Measurements from ENCODE around the gene TOPBP1.

The TOPBP1 gene

DNA sequence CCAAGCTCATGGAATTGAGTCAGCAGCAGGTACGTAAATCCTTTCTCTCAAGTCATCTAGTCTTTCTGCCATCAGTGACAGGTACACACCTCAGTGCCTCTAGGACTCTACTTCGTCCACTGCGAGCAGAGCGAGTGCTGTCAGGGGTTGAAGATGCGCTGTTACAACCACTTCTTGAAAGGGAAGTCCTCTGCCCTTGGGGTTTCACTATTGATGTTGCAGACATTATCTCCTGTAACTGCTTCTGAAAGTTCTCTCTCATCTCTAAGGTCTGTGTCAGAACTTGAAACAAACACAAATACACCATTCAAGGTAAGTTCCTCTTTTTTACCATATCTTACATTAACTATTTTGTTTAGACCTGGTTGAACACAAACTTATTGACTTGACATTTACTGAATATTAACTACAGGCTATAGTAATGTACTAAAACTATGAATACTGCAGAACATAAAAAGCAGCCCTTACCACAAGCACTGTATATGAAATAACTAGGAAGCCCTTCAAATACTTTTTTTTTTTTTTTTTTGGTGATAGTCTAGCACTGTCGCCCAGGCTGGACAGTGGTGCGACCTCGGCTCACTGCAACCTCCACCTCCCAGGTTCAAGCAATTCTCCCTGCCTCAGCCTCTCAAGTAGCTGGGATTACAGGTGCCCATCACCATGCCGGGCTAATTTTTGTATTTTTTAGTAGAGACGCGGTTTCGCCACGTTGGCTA is 41.5 kb downstream of the TOPBP1 start:
- FAIRE-seq (peak; percentile 99), DNase-seq (ENCODE audit: extremely low spot score, insufficient read length, low read depth) (peak; percentile 43)

DNA sequence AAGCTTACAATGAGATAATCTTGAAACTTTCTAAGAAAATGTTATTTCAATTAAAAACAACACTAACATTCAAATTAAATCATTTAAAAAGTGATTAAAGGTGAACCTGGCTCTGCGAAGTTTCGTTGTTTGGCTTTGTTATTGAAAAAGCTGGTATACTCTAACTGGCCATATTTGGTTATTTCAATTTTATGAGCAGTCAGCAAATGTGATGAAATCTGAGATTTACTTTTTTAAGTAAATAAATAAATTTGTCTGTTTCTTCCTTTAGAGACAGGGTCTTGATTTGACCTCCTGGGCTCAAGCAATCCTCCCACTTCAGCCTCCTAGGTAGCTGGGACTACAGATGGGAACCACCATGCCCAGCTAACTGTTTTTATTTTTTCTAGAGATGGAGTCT is 50.2 kb downstream of the TOPBP1 start:
- FAIRE-seq (no peak), DNase-seq (ENCODE audit: extremely low spot score, insufficient read length, low read depth) (no peak)

DNA sequence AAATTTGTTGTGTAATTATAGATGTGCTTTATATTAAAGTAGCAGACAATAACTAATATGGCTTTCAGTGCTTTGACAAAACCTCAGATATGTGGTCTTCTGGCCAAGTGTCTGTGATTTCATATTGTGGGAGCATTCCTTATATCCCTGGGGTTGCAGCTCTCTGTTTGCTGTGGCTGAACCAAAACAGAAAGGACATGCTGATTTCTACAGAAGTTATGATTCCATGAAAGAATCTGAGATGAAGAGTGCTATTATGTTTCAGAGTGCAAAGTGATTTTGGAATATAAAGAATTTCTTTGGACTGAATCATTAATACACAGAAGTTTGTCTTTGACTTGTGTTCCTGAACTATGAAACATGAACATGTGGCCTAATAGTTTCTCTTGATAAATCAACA is 51.7 kb downstream of the TOPBP1 start:
- no peak for DNase-seq (ENCODE audit: extremely low spot score, insufficient read length, low read depth)
- no peak for FAIRE-seq

DNA sequence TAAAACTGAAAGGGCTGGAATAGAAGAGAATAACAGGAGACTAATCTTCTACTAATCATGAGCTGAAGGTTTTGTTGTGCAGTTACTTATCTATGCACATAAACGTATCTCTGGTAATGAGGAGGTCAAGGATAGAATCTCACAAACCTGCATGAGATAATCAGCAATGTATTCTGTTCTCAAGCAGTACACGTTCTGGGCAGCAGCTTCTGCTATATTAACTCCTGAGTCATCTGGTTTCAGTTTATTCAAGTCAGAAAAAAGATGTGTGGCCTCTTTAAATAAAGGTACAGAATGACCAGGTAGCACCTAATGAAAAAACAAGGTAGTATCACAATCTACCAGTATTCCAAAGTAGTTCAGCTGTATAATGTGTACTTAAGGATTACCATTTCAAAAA is 53.4 kb downstream of the TOPBP1 start:
- FAIRE-seq (no peak), DNase-seq (ENCODE audit: extremely low spot score, insufficient read length, low read depth) (no peak)

DNA sequence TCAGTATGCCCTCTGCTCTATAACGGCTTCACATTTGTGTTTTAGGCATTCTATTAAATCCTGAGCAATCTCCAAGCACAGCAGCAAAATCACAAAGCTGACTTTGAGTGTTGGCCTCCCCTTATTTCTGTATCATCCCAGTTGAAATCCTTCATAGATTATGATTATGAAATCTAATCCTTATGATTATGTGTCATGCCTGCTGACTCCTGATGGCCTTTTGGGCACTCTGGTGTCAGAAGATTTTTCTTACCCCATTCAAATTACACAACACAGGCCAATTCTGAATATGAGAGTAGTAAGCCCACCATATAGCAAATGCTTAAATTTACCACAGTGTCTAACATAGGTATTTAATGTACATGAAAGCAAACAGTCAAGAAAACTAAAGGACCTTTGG is 53.9 kb downstream of the TOPBP1 start:
- FAIRE-seq (peak; percentile 52), DNase-seq (ENCODE audit: extremely low spot score, insufficient read length, low read depth) (no peak)

DNA sequence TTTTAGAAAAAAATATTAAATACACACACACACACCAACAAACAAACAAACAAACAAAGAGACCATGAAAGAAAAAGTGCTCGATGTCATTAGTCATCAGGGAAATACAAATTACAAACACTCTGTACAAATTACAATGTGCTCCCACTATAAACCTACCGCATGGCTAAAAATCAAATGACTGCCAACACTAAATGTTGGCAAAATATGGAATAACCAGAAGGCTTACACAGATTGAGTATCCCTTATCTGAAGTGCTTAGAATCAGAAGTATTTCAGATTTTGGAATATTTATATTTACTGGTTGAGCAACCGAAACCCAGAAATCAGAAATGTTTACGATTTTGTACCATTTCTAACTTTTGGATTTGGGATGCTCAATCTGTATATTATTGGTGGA is 54.8 kb downstream of the TOPBP1 start:
- FAIRE-seq = no peak
- no peak for DNase-seq (ENCODE audit: extremely low spot score, insufficient read length, low read depth)

DNA sequence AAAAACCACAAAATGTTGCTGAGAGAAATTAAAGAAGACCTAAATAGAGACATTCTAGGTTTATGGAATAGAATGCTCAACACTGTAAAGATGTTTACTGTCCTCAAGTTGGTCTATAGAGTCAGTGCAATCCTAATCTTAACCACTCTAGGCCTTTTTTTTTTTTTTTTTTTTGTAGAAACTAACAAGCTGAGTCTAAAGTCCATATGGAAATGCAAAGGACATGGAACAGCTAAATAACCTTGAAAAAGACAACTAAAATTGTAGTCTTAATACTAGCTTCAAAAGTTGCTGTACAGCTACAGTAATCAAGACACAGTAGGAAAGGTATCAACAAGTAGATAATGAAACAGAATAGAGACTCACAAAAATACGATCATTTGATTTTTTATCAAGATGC is 55.4 kb downstream of the TOPBP1 start:
- DNase-seq (ENCODE audit: extremely low spot score, insufficient read length, low read depth) (no peak), FAIRE-seq (no peak)

DNA sequence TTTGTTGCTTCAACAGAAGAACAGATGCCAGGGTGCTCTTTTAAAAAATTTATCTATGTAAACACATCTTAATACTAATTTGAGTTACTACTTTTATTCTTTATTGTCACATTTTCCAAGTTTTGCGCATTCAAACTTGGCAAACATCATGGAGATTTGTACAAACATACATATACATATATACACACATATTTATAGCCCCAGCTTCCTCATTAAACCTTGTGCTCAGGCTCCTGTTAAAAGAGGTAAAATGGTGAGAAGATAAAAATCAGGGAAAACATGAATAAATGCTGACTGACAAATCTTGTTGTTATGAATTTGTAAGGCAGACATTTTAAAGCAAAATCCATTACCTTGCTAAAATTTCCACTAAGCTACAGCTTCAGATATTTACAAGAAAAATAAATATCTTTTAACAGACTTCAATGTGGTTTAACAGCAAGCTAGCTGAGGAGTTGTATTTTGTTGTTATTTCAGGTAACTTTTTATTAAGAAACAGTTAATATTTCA is 61.1 kb downstream of the TOPBP1 start:
- DNase-seq (ENCODE audit: extremely low spot score, insufficient read length, low read depth) = no peak
- FAIRE-seq = no peak

DNA sequence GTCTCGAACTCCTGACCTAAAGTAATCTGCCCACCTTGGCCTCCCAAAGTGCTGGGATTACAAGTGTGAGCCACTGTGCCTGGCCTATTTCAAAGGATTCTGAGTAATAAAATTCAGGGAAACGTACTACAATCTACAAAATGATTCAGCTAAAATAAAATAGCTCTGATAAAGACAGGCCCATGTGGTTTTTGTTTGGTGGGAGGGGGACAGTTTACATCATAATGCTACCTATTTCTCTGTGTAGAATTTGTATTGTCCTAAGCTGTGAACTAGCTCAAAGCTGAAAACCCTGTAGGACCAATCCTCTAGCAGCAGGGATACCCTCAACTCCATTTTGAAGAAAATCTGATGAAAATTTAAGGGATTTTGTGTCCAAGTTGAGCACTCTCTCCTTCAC is 62.5 kb downstream of the TOPBP1 start:
- DNase-seq (ENCODE audit: extremely low spot score, insufficient read length, low read depth) = no peak
- no peak for FAIRE-seq

DNA sequence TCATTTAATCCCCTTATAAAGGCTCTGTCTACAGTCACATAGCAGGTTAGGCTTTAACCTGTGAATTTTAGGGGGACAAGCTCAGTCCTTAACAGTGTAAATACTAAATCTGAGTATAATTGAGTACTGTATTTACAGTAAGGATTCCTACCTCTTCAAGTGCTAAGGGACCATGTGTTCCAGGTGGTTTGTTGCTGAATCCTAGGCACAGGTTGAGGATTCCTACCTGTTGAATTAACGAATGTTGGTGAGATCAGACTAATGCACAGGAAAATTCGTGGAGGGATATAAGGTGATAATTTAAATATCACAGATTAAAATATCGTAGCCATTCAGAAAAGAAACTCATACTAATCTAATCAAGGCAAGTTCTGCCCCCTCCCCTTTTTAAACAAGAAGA is 63.3 kb downstream of the TOPBP1 start:
- no peak for DNase-seq (ENCODE audit: extremely low spot score, insufficient read length, low read depth)
- FAIRE-seq = no peak

DNA sequence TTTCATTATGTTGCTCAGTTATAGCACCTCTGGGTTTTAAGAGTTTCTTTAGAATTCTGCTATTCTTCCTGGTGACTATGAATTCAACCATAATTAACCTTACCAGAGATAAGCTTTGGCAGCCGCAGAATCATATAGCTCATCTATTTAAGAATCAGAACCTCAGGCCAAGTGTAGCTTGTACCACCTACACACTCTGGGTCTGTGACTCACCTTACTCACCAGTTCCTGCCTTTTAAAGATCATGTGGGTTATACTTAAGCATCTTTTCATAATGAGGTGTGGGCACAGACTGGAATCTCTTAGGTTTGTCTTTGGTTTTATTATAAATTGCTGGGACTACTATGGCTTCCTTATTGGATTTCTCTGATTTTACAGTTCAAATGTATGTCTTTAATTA is 66.4 kb downstream of the TOPBP1 start:
- FAIRE-seq (no peak), DNase-seq (ENCODE audit: extremely low spot score, insufficient read length, low read depth) (no peak)

DNA sequence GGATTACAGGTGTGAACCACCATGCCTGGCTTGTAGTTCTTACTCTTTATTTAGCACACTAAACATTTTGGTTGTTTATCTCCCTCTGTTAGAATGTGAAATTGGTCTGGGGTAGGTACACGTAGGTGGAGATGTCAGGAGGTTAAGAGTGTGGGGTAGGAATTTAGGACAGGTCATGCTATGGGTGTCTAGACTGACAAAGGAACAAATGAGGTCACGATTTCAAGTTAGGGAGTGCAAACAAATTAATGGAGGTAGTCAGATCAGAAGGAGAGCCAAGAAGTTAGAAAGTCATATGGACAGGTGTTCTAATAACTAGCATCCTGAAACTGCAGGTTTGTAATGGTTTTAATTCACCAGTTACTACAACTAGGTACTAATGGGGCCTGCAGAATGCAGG is 68.5 kb downstream of the TOPBP1 start:
- FAIRE-seq (no peak), DNase-seq (ENCODE audit: extremely low spot score, insufficient read length, low read depth) (no peak)

DNA sequence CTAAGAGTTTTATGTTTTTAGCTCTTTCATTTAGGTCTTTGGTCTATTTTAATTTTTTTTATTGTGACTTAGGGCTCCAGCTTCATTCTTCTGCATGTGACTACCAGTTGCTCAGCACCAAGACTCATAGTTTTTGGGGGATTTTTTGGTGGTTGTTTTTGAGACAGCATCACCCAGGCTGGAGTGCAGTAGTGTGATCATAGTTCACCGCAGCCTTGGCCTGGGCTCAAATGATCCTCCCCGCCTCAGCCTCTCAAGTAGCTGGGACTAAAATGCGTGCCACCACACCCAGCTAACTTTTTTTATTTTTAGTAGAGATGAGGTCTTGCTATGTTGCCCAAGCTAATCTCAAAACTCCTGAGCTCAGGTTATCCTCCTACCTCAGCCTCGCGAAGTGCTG is 68.9 kb downstream of the TOPBP1 start:
- DNase-seq (ENCODE audit: extremely low spot score, insufficient read length, low read depth) (no peak), FAIRE-seq (no peak)

DNA sequence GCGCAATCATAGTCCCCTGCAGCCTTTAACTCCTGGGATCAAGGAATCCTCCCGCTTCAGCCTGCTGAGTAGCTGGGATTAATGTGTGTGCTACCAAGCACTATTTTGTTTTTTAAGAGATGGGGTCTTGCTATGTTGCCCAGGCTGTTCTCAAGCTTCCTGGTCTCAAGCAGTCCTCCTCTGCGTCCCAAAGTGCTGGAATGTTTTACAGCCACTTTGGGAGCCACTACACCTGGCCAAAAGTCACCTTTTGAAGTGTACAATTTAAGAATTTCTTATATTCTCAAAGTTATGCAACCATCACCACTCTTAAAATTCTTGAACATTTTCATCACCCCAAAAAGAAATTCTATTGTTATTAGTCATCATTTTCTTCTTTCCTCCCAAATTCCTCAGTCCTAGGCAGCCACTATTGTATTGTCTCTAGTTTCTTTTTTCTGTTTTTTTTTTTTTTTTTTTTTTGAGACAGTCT is 70.4 kb downstream of the TOPBP1 start:
- no peak for FAIRE-seq
- DNase-seq (ENCODE audit: extremely low spot score, insufficient read length, low read depth) = no peak

DNA sequence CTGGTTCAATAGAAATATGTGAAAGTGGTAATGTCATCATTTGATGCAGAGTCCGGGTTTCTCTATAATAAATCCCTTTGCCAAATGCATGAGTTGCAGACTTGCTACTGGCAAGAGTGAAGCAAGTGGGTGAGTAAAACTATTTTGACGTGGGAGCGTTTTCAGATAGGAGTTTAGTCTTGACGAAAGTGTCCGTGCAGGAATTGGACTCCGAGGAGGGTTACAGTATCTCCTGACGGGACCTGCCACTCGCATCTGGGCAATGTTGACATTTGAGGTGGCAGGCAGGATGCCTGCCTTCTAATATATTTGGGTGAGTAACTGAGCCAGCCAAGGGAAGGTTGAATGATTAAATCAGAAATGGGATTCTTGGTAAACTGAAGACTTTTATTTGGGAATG is 72.2 kb downstream of the TOPBP1 start:
- FAIRE-seq = no peak
- no peak for DNase-seq (ENCODE audit: extremely low spot score, insufficient read length, low read depth)

DNA sequence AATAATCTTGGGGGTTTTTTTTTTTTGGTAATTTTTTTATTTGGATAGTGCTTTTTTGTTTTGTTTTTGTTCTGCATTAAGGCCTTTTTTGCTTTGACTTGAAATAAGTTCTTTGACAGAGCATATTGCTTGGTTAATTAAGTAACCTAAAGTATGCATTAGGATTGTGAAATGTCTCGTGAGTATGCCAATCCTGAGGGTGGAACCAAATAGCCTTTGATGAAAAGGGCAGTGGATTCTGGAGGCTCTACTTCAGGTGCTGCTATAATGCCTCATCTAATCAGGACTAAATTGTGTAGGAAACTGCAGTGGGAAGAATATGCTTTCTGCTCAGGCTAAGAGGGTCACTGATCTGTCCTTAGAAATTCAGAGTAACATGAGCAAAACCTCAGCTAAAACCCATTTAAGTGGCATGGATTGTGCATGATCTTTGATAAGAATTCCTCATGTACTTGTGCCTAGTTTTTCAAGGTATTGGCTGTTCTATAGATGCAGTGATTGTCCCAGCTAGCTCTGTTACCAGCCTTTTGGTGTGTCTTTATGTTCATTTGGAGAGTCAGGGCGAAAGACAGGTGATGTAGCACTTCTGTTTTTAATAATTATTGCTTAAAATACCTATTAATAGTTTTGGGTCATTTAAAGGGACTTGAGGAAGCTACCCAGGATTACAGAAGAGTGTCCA is 72.8 kb downstream of the TOPBP1 start:
- DNase-seq (ENCODE audit: extremely low spot score, insufficient read length, low read depth) = no peak
- peak; percentile 48 for FAIRE-seq

DNA sequence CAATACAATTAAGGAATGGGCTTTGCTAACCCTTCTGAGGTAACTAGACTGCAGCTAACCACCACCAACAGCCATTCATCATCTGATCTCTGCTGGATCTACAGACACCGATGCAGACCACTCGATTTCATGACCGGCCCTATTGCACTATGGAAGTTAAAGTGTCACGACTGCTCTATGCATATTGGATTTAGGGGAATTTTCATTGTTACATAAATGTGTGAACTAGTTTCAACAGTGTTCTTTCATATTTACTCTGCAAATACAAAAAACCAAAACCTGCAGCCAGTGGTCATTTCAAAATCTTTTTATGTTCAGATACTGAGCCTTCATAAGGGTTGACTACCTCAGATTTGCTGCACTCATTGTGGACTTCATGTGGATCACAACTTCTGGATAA is 73.7 kb downstream of the TOPBP1 start:
- DNase-seq (ENCODE audit: extremely low spot score, insufficient read length, low read depth) = no peak
- FAIRE-seq = peak; percentile 47

DNA sequence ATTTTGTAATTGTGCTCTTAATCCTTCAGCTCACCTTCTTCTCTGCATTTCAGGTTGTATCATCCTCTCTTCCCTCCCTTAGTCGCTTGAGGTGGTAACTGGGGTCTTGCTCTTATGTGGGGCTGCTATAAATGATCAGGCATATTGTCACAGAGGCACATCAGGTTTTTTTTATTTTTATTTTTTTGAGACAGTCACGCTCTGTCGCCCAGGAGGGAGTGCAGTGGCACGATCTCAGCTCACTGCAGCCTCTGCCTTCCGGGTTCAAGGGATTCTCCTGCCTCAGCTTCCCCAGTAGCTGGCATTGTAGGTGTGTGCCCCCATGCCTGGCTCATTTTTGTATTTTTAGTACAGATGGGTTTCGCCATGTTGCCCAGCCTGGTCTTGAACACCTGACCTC is 78.3 kb downstream of the TOPBP1 start:
- FAIRE-seq = no peak
- no peak for DNase-seq (ENCODE audit: extremely low spot score, insufficient read length, low read depth)

DNA sequence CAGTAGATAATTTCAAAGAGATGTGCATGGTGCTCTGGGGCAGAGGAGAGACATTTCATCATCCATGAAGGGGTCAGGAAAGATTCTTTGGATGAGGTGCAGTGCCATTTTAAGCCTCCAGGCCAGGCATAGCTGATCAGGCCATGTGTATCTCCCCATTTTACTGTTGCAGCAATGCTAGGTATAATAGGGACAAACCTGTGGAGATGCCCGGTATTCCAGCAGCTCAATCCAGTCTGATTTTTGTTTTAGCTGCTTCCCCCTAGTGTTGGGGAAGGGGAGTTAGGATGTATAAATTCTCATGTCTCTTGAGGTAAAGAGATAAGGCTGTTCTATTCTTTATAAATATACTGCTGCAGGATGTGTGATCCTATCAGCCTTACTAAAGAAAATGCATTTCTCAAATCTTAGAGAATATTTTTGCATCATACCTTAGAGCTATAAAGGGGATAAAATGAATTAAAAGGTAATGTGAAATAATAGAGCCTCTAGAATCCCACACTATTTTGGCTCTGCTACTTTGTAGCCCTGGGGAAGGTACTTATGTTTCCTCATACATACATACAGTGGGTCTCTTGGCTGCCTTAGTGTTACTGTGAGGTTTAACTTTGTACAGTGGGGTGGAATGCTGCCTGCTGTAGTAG is 83.1 kb downstream of the TOPBP1 start:
- FAIRE-seq = peak; percentile 31

DNA sequence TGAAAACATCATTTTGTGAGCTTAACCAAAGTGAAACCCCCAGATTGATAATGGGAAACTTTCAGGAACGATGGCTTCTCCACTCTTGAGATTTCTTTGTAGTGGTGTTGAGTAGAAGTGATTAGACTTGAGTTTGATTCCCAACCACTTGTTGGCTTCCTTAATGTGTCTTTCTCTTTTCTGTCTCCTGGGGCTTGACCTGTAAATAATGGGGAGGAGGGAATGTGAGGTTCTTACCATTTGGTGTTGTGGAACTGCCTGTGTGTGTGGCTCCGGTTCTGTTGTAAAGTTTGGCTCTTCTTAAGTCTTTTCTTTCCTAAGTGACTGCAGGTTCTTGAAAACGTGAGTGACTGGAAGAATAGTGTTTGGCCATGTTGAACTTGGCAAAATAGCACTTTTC is 85.6 kb downstream of the TOPBP1 start:
- peak; percentile 33 for FAIRE-seq

More for the DNA sequence above, 83.1 kb downstream of the TOPBP1 start:
- DNase-seq (ENCODE audit: extremely low spot score, insufficient read length, low read depth) = no peak

DNA sequence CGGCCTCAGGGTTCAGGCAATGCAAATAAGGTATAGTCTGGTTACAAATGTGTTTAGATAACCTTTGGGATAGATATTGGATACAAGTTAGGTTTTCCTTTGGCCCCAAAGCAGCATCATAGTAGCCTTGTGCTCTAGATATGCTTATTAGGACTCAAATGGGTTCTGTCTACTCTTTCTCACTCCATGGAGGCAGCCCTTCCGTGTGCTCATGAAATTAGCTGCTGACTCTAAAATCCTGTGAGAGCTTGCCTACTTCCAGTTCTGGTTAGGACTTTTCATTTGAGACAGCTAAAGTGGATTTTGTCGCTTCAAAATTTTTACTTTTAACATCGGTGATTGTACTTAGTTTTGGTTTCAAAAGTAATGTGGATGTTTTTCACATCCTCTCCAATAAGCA is 86.7 kb downstream of the TOPBP1 start:
- DNase-seq (ENCODE audit: extremely low spot score, insufficient read length, low read depth) = no peak
- peak; percentile 58 for FAIRE-seq

More for the DNA sequence above, 85.6 kb downstream of the TOPBP1 start:
- no peak for DNase-seq (ENCODE audit: extremely low spot score, insufficient read length, low read depth)

Data from GM18507 (cell line).